ENCODE results near the gene CHRNA1. TPM values are rescaled to one million over a fixed set of nuclear protein-coding genes. Genes with fewer than 3 reads are reported as not detected.
A peak's percentile ranks its signal among the peaks of the same experiment; 100 is the strongest.

The CHRNA1 gene
- total RNA-seq, 4 donors from 2014 or later, result 0.17 TPM; not detected in 3

GRCh38 chr2:174778085-174778981 lies 14.1 kb upstream of the CHRNA1 start:
- H3K4me3 ChIP-seq (ENCODE audit: low read depth, poor library complexity, severe bottlenecking), result no peak overlapping the region
- TF ChIP-seq POLR2A (IDR thresholded peaks at IDR 0.05) (no peak), CTCF (IDR thresholded peaks at IDR 0.05) (no peak)
- intact Hi-C loops (cut with DNase I; ENCODE audit: low total_unique reads), result no loop called here
- DNase-seq (ENCODE audit: low spot score in 2 of 2), result peak; percentile 54 to 90
- WGBS, 2 donors, result 58% methylated on average over 12 to 13 of the region's 13 CpGs

GRCh38 chr2:174777347-174778084 lies 13.2 kb upstream of the CHRNA1 start:
- DNase-seq (ENCODE audit: low spot score in 2 of 2), result no peak
- H3K4me3 ChIP-seq (ENCODE audit: low read depth, poor library complexity, severe bottlenecking), result no peak overlapping the region
- intact Hi-C loops (cut with DNase I; ENCODE audit: low total_unique reads), result no loop called here
- WGBS, 2 donors, result 71 to 85% methylated on average over 5 of the region's 5 CpGs
- TF ChIP-seq CTCF (IDR thresholded peaks at IDR 0.05), result no peak
- TF ChIP-seq POLR2A (IDR thresholded peaks at IDR 0.05), result no peak

- no peak for DNase-seq (ENCODE audit: low spot score in 2 of 2)
- intact Hi-C loops (cut with DNase I; ENCODE audit: low total_unique reads), result no loop called here
- whole genome bisulfite sequencing, 2 donors, result 62 to 71% methylated on average over 3 of the region's 3 CpGs
- TF ChIP-seq POLR2A (IDR thresholded peaks at IDR 0.05) (no peak), CTCF (IDR thresholded peaks at IDR 0.05) (no peak)
- H3K4me3 ChIP-seq (ENCODE audit: low read depth, poor library complexity, severe bottlenecking), result no peak overlapping the region
These were observed 12.4 kb upstream of the CHRNA1 start for GRCh38 chr2:174776675-174777074.

- intact Hi-C loops (cut with DNase I; ENCODE audit: low total_unique reads), result no loop called here
- 72 to 74% methylated on average over 6 of the region's 6 CpGs for WGBS, 2 donors
- no peak for DNase-seq (ENCODE audit: low spot score in 2 of 2)
- H3K4me3 ChIP-seq (ENCODE audit: low read depth, poor library complexity, severe bottlenecking), result no peak overlapping the region
- no peak for TF ChIP-seq CTCF (IDR thresholded peaks at IDR 0.05)
- no peak for TF ChIP-seq POLR2A (IDR thresholded peaks at IDR 0.05)
These were observed 12.0 kb upstream of the CHRNA1 start for GRCh38 chr2:174776223-174776622.

GRCh38 chr2:174775571-174775980 lies 11.3 kb upstream of the CHRNA1 start:
- intact Hi-C loops (cut with DNase I; ENCODE audit: low total_unique reads), result no loop called here
- no peak for TF ChIP-seq CTCF (IDR thresholded peaks at IDR 0.05)
- TF ChIP-seq POLR2A (IDR thresholded peaks at IDR 0.05), result no peak
- H3K4me3 ChIP-seq (ENCODE audit: low read depth, poor library complexity, severe bottlenecking), result no peak overlapping the region
- no peak for DNase-seq (ENCODE audit: low spot score in 2 of 2)
- 59 to 72% methylated on average over 4 to 5 of the region's 5 CpGs for WGBS, 2 donors

All from lower leg skin (tissue), 4 donors.